Measurements from ENCODE around the gene FBXO8. TPM values are rescaled to one million over a fixed set of nuclear protein-coding genes. Genes with fewer than 3 reads are reported as not detected.

Gene FBXO8
- total RNA-seq, 1 donor from 2014 or later = 39.1 TPM

DNA sequence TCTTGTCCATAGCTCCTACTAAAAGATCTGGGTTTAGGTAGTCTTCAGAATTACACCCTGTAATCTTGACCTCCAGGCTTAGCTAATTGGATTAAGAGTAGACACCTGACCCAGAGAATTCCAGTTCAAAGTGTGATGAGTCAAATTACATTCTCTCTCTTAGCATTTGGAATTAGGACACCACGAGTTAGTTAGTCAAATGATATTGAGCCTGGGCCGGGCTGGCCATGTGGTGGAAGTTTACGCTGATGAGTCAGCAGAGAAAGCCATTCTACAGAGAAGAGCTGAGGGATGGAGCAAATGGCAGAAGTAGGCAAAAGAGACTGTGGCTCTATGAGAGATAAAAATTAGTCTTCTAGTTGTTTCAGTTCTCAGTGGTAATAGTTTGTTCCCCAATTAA, 31.3 kb upstream of the FBXO8 start:
- Histone ChIP-seq H3K9me3 (no peaks in the 10 kb centered on the region), H3K27ac (no peak overlapping the region), H3K36me3 (peaks cover 30% of the 10 kb centered on the region), H3K4me1 (no peaks in the 10 kb centered on the region), H3K27me3 (ENCODE audit: low read depth) (no peaks in the 10 kb centered on the region), H3K4me3 (no peak overlapping the region)
- no peak for TF ChIP-seq CTCF (IDR thresholded peaks at IDR 0.05)
- intact Hi-C loops (cut with DNase I) = no loop called here
- DNase-seq (no peak), ATAC-seq (no peak)

DNA sequence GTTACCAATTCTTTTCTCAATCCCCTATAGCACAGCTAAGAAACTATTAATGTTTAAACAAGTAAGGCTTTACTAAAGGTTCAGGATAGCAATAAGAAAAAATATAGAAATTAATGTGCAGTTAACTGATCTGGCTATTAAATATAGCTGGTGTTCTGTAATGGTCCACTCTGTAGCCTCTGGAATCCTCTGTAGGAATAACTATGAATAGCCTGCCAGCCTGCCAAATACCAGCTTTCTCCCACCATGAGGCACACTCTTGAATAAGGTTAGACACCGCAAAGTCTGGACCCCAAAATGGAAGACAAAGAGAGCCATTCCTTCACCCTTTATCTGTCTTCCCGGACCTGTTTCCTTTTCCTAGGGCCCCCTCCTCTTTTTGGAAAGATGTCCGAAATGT, 30.8 kb upstream of the FBXO8 start:
- H3K4me1 ChIP-seq = no peaks in the 10 kb centered on the region
- no peaks in the 10 kb centered on the region for H3K9me3 ChIP-seq
- no peak for ATAC-seq
- H3K27ac ChIP-seq = no peak overlapping the region
- no peak for TF ChIP-seq CTCF (IDR thresholded peaks at IDR 0.05)
- no peak overlapping the region for H3K4me3 ChIP-seq
- intact Hi-C loops (cut with DNase I) = no loop called here
- peaks cover 27% of the 10 kb centered on the region for H3K36me3 ChIP-seq
- DNase-seq = no peak
- H3K27me3 ChIP-seq (ENCODE audit: low read depth) = no peaks in the 10 kb centered on the region

GRCh38 chr4:174312993-174313392, 29.5 kb upstream of the FBXO8 start:
- no peaks in the 10 kb centered on the region for H3K9me3 ChIP-seq
- no peak for DNase-seq
- ATAC-seq = no peak
- H3K4me1 ChIP-seq = no peaks in the 10 kb centered on the region
- no peaks in the 10 kb centered on the region for H3K27me3 ChIP-seq (ENCODE audit: low read depth)
- H3K36me3 ChIP-seq = peaks cover 27% of the 10 kb centered on the region
- no peak overlapping the region for H3K4me3 ChIP-seq
- no peak overlapping the region for H3K27ac ChIP-seq
- TF ChIP-seq CTCF (IDR thresholded peaks at IDR 0.05) = no peak
- intact Hi-C loops (cut with DNase I) = no loop called here

- no peak for ATAC-seq
- no peak for TF ChIP-seq CTCF (IDR thresholded peaks at IDR 0.05)
- DNase-seq = no peak
- Histone ChIP-seq H3K27ac (no peak overlapping the region), H3K9me3 (no peaks in the 10 kb centered on the region), H3K36me3 (peaks cover 47% of the 10 kb centered on the region), H3K27me3 (ENCODE audit: low read depth) (no peaks in the 10 kb centered on the region), H3K4me3 (no peak overlapping the region), H3K4me1 (no peaks in the 10 kb centered on the region)
- intact Hi-C loops (cut with DNase I) = no loop called here
Observed at GRCh38 chr4:174307694-174308093, 24.2 kb upstream of the FBXO8 start.

- TF ChIP-seq CTCF (IDR thresholded peaks at IDR 0.05) = no peak
- H3K36me3 ChIP-seq = peaks cover 56% of the 10 kb centered on the region
- no peak for ATAC-seq
Observed at GRCh38 chr4:174305961-174306360, 22.5 kb upstream of the FBXO8 start.

GRCh38 chr4:174304664-174305063, 21.2 kb upstream of the FBXO8 start:
- no peaks in the 10 kb centered on the region for H3K27me3 ChIP-seq (ENCODE audit: low read depth)
- intact Hi-C loops (cut with DNase I) = no loop called here
- no peak overlapping the region for H3K4me3 ChIP-seq
- ATAC-seq (no peak), DNase-seq (no peak)
- peaks cover 63% of the 10 kb centered on the region for H3K36me3 ChIP-seq
- no peak overlapping the region for H3K27ac ChIP-seq
- no peak for TF ChIP-seq CTCF (IDR thresholded peaks at IDR 0.05)
- no peaks in the 10 kb centered on the region for H3K4me1 ChIP-seq
- H3K9me3 ChIP-seq = no peaks in the 10 kb centered on the region

More at GRCh38 chr4:174305961-174306360, 22.5 kb upstream of the FBXO8 start:
- intact Hi-C loops (cut with DNase I) = no loop called here
- H3K27me3 ChIP-seq (ENCODE audit: low read depth) = no peaks in the 10 kb centered on the region
- no peaks in the 10 kb centered on the region for H3K9me3 ChIP-seq
- no peak for DNase-seq
- no peaks in the 10 kb centered on the region for H3K4me1 ChIP-seq
- no peak overlapping the region for H3K4me3 ChIP-seq
- H3K27ac ChIP-seq = no peak overlapping the region
